ENCODE data around the gene PCBP3. TPM values are rescaled to one million over a fixed set of nuclear protein-coding genes. Genes with fewer than 3 reads are reported as not detected.

PCBP3 gene
- total and polyA plus RNA-seq, 4 donors: 14.3 to 30.0 (median 22.5) TPM

- Histone ChIP-seq H3K36me3 (ENCODE audit: control insufficient read depth, insufficient read depth, low read length) (no peaks in the 10 kb centered on the region), H3K9me3 (ENCODE audit: control insufficient read depth, insufficient read depth, low read length) (no peaks in the 10 kb centered on the region), H3K27ac (ENCODE audit: low read depth, low read length) (peak overlapping the region; percentile 88), H3K4me3 (ENCODE audit: low read depth, low read length) (no peak overlapping the region), H3K27me3 (ENCODE audit: control insufficient read depth, insufficient read depth, low read length) (no peaks in the 10 kb centered on the region), H3K4me1 (ENCODE audit: control insufficient read depth, insufficient read depth, low read length) (peaks cover 46% of the 10 kb centered on the region)
- WGBS (ENCODE audit: insufficient coverage): 42% methylated on average over 5 of the region's 11 CpGs
- no peak for DNase-seq (ENCODE audit: low read depth in 4 of 6, low spot score in 6 of 6)
Observed at GRCh38 chr21:45886610-45887026, 243.1 kb downstream of the PCBP3 start.

GRCh38 chr21:45887120-45887611 is 243.6 kb downstream of the PCBP3 start:
- Histone ChIP-seq H3K27ac (ENCODE audit: low read depth, low read length) (peak overlapping the region; percentile 88), H3K4me3 (ENCODE audit: low read depth, low read length) (no peak overlapping the region), H3K27me3 (ENCODE audit: control insufficient read depth, insufficient read depth, low read length) (no peaks in the 10 kb centered on the region), H3K36me3 (ENCODE audit: control insufficient read depth, insufficient read depth, low read length) (no peaks in the 10 kb centered on the region), H3K9me3 (ENCODE audit: control insufficient read depth, insufficient read depth, low read length) (no peaks in the 10 kb centered on the region), H3K4me1 (ENCODE audit: control insufficient read depth, insufficient read depth, low read length) (peaks cover 51% of the 10 kb centered on the region)
- DNase-seq (ENCODE audit: low read depth in 4 of 6, low spot score in 6 of 6): peak in 3 of 6 donors; percentile 57 to 87 (median 83)
- WGBS (ENCODE audit: insufficient coverage): 36% methylated on average over 3 of the region's 6 CpGs

- DNase-seq (ENCODE audit: low read depth in 4 of 6, low spot score in 6 of 6): peak in 1 of 6 donors; percentile 29
- Histone ChIP-seq H3K27ac (ENCODE audit: low read depth, low read length) (peak overlapping the region; percentile 88), H3K27me3 (ENCODE audit: control insufficient read depth, insufficient read depth, low read length) (no peaks in the 10 kb centered on the region), H3K4me1 (ENCODE audit: control insufficient read depth, insufficient read depth, low read length) (peaks cover 57% of the 10 kb centered on the region), H3K9me3 (ENCODE audit: control insufficient read depth, insufficient read depth, low read length) (no peaks in the 10 kb centered on the region), H3K4me3 (ENCODE audit: low read depth, low read length) (no peak overlapping the region), H3K36me3 (ENCODE audit: control insufficient read depth, insufficient read depth, low read length) (no peaks in the 10 kb centered on the region)
- 55% methylated on average over 12 of the region's 16 CpGs for whole genome bisulfite sequencing (ENCODE audit: insufficient coverage)
Observed at GRCh38 chr21:45887788-45888187, 244.3 kb downstream of the PCBP3 start.

GRCh38 chr21:45888386-45889009 is 245.0 kb downstream of the PCBP3 start:
- no peaks in the 10 kb centered on the region for H3K27me3 ChIP-seq (ENCODE audit: control insufficient read depth, insufficient read depth, low read length)
- peak in 1 of 6 donors; percentile 71 for DNase-seq (ENCODE audit: low read depth in 4 of 6, low spot score in 6 of 6)
- H3K27ac ChIP-seq (ENCODE audit: low read depth, low read length): peak overlapping the region; percentile 88
- peaks cover 64% of the 10 kb centered on the region for H3K4me1 ChIP-seq (ENCODE audit: control insufficient read depth, insufficient read depth, low read length)
- H3K36me3 ChIP-seq (ENCODE audit: control insufficient read depth, insufficient read depth, low read length): no peaks in the 10 kb centered on the region
- no peaks in the 10 kb centered on the region for H3K9me3 ChIP-seq (ENCODE audit: control insufficient read depth, insufficient read depth, low read length)
- no peak overlapping the region for H3K4me3 ChIP-seq (ENCODE audit: low read depth, low read length)
- WGBS (ENCODE audit: insufficient coverage): 73% methylated on average over 11 of the region's 18 CpGs

- Histone ChIP-seq H3K27ac (ENCODE audit: low read depth, low read length) (peak overlapping the region; percentile 75), H3K36me3 (ENCODE audit: control insufficient read depth, insufficient read depth, low read length) (no peaks in the 10 kb centered on the region), H3K9me3 (ENCODE audit: control insufficient read depth, insufficient read depth, low read length) (no peaks in the 10 kb centered on the region), H3K4me3 (ENCODE audit: low read depth, low read length) (no peak overlapping the region), H3K27me3 (ENCODE audit: control insufficient read depth, insufficient read depth, low read length) (no peaks in the 10 kb centered on the region), H3K4me1 (ENCODE audit: control insufficient read depth, insufficient read depth, low read length) (peaks cover 72% of the 10 kb centered on the region)
- peak in 1 of 6 donors; percentile 71 for DNase-seq (ENCODE audit: low read depth in 4 of 6, low spot score in 6 of 6)
- 51% methylated on average over 7 of the region's 10 CpGs for WGBS (ENCODE audit: insufficient coverage)
Observed at GRCh38 chr21:45889256-45889655, 245.7 kb downstream of the PCBP3 start.

- 55% methylated on average over 10 of the region's 10 CpGs for WGBS (ENCODE audit: insufficient coverage)
Observed at GRCh38 chr21:45889961-45890360, 246.4 kb downstream of the PCBP3 start.

GRCh38 chr21:45891388-45892155 is 248.0 kb downstream of the PCBP3 start:
- no peak overlapping the region for H3K27ac ChIP-seq (ENCODE audit: low read depth, low read length)
- DNase-seq (ENCODE audit: low read depth in 4 of 6, low spot score in 6 of 6): no peak
- peaks cover 5% of the 10 kb centered on the region for H3K36me3 ChIP-seq (ENCODE audit: control insufficient read depth, insufficient read depth, low read length)
- 76% methylated on average over 23 of the region's 26 CpGs for WGBS (ENCODE audit: insufficient coverage)
- H3K4me1 ChIP-seq (ENCODE audit: control insufficient read depth, insufficient read depth, low read length): peaks cover 78% of the 10 kb centered on the region
- no peaks in the 10 kb centered on the region for H3K9me3 ChIP-seq (ENCODE audit: control insufficient read depth, insufficient read depth, low read length)
- no peak overlapping the region for H3K4me3 ChIP-seq (ENCODE audit: low read depth, low read length)
- H3K27me3 ChIP-seq (ENCODE audit: control insufficient read depth, insufficient read depth, low read length): no peaks in the 10 kb centered on the region

More at GRCh38 chr21:45889961-45890360, 246.4 kb downstream of the PCBP3 start:
- Histone ChIP-seq H3K4me3 (ENCODE audit: low read depth, low read length) (no peak overlapping the region), H3K27me3 (ENCODE audit: control insufficient read depth, insufficient read depth, low read length) (no peaks in the 10 kb centered on the region), H3K9me3 (ENCODE audit: control insufficient read depth, insufficient read depth, low read length) (no peaks in the 10 kb centered on the region), H3K36me3 (ENCODE audit: control insufficient read depth, insufficient read depth, low read length) (no peaks in the 10 kb centered on the region), H3K27ac (ENCODE audit: low read depth, low read length) (peak overlapping the region; percentile 75), H3K4me1 (ENCODE audit: control insufficient read depth, insufficient read depth, low read length) (peaks cover 77% of the 10 kb centered on the region)
- no peak for DNase-seq (ENCODE audit: low read depth in 4 of 6, low spot score in 6 of 6)

DNA sequence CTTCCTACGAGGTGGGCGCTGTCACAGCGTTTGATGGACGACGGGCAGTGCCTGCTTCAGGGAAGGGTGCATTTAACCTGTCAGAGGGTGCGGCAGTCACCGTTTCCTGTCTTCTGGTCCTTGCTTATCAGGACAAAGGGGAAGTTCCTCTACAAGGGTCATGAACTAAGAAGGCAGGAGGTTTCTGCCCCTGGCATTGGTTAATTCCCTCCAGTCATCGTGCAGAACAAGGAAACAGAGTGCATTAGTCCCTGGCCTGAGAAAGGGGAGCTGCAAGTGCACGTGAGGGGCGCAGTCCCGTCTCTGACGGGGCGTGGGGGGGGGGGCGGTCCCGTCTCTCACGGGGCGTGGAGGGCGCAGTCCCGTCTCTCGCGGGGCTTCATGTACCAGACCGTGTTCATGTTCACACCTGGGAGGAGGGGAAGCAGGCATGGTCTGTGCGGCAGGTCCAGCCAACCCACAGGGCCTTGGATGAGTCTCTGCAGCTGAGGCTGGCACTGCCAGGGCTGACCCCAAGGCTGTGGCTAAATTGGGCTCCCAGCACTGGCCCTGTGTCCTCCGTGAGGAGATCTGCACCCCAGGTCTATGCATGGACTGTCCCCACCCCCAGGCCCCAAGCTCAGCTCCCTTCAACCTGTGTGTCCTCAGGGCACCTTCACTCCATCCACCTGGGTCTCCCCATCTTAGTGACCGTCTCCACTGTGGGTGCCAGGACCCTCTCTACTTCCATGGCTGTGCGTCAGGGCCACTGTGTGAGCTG is 248.8 kb downstream of the PCBP3 start:
- Histone ChIP-seq H3K4me1 (ENCODE audit: control insufficient read depth, insufficient read depth, low read length) (peaks cover 70% of the 10 kb centered on the region), H3K4me3 (ENCODE audit: low read depth, low read length) (no peak overlapping the region), H3K27me3 (ENCODE audit: control insufficient read depth, insufficient read depth, low read length) (no peaks in the 10 kb centered on the region), H3K36me3 (ENCODE audit: control insufficient read depth, insufficient read depth, low read length) (peaks cover 5% of the 10 kb centered on the region), H3K27ac (ENCODE audit: low read depth, low read length) (no peak overlapping the region), H3K9me3 (ENCODE audit: control insufficient read depth, insufficient read depth, low read length) (no peaks in the 10 kb centered on the region)
- 85% methylated on average over 25 of the region's 26 CpGs for WGBS (ENCODE audit: insufficient coverage)
- DNase-seq (ENCODE audit: low read depth in 4 of 6, low spot score in 6 of 6): no peak

- Histone ChIP-seq H3K4me1 (ENCODE audit: control insufficient read depth, insufficient read depth, low read length) (peaks cover 62% of the 10 kb centered on the region), H3K36me3 (ENCODE audit: control insufficient read depth, insufficient read depth, low read length) (peaks cover 13% of the 10 kb centered on the region), H3K4me3 (ENCODE audit: low read depth, low read length) (no peak overlapping the region), H3K27ac (ENCODE audit: low read depth, low read length) (no peak overlapping the region), H3K9me3 (ENCODE audit: control insufficient read depth, insufficient read depth, low read length) (no peaks in the 10 kb centered on the region), H3K27me3 (ENCODE audit: control insufficient read depth, insufficient read depth, low read length) (no peaks in the 10 kb centered on the region)
- DNase-seq (ENCODE audit: low read depth in 4 of 6, low spot score in 6 of 6): no peak
- 65% methylated on average over 11 of the region's 11 CpGs for WGBS (ENCODE audit: insufficient coverage)
Observed at GRCh38 chr21:45892916-45893739, 249.6 kb downstream of the PCBP3 start.

All from spinal cord (tissue), 10 donors.